Hepatocyte (in vitro differentiated cells): ENCODE results near the gene SIMC1. TPM values are rescaled to one million over a fixed set of nuclear protein-coding genes. Genes with fewer than 3 reads are reported as not detected.
"Not testable (repeated sequence)": the region's sequence is repeated elsewhere in the genome, so short reads cannot be mapped to it uniquely, and the experiment has no call there.

Source experiments
- DNase-seq: peaks from one replicate; pipeline ENCODE4 v3.0.0-alpha.2; 2016; ENCODE audit warnings: low spot score
- H2AFZ ChIP-seq: fragments of 200-600 bp; sonication (generic); 2 replicates; pipeline ENCODE4 v1.6.0; 2016; ENCODE audit warnings: antibody characterized with exemption, mild to moderate bottlenecking
- H3K27ac ChIP-seq: fragments of 200-600 bp; sonication (generic); 2 replicates; pipeline ENCODE4 v1.5.1; 2016; ENCODE audit warnings: mild to moderate bottlenecking
- H3K27me3 ChIP-seq: fragments of 200-600 bp; sonication (generic); 2 replicates; pipeline ENCODE4 v1.6.1; 2016
- H3K36me3 ChIP-seq: fragments of 200-600 bp; sonication (generic); replicated peaks from 2 replicates; pipeline ENCODE4 v1.5.1; 2016; ENCODE audit warnings: low read depth; ENCODE audit not compliant: insufficient read depth
- H3K4me1 ChIP-seq: fragments of 200-600 bp; sonication (generic); 2 replicates; pipeline ENCODE4 v1.5.1; 2016; ENCODE audit warnings: mild to moderate bottlenecking, moderate library complexity; ENCODE audit not compliant: insufficient read depth
- H3K4me2 ChIP-seq: fragments of 200-600 bp; sonication (generic); 2 replicates; pipeline ENCODE4 v1.6.0; 2016
- H3K4me3 ChIP-seq: fragments of 200-600 bp; sonication (generic); 2 replicates; pipeline ENCODE4 v1.5.1; 2016; ENCODE audit warnings: mild to moderate bottlenecking
- H3K79me2 ChIP-seq: fragments of 200-600 bp; sonication (generic); 2 replicates; pipeline ENCODE4 v1.6.0; 2017; ENCODE audit warnings: mild to moderate bottlenecking
- H3K9me2 ChIP-seq: fragments of 200-600 bp; sonication (generic); replicated peaks from 2 replicates; pipeline ENCODE4 v1.6.0; 2017; ENCODE audit warnings: mild to moderate bottlenecking; ENCODE audit not compliant: insufficient read depth
- H3K9me3 ChIP-seq: fragments of 200-600 bp; sonication (generic); 2 replicates; pipeline ENCODE4 v1.5.1; 2016; ENCODE audit warnings: low read depth, mild to moderate bottlenecking
- H4K20me1 ChIP-seq: fragments of 200-600 bp; sonication (generic); 2 replicates; pipeline ENCODE4 v1.6.0; 2016; ENCODE audit warnings: mild to moderate bottlenecking; ENCODE audit not compliant: insufficient read depth, poor library complexity, severe bottlenecking
- CTCF ChIP-seq: fragments of 200-600 bp; sonication (generic); IDR thresholded peaks from 2 replicates; pipeline ENCODE4 v1.5.1; 2016; ENCODE audit warnings: antibody characterized with exemption, mild to moderate bottlenecking; ENCODE audit not compliant: poor library complexity
- EZH2 ChIP-seq: fragments of 200-600 bp; sonication (generic); IDR thresholded peaks from 2 replicates; pipeline ENCODE4 v1.6.1; 2016; ENCODE audit warnings: antibody characterized with exemption, mild to moderate bottlenecking, borderline replicate concordance
- EZH2phosphoT487 ChIP-seq: fragments of 200-600 bp; sonication (generic); IDR thresholded peaks from one replicate; pipeline ENCODE4 v1.6.1; 2018; ENCODE audit warnings: antibody characterized with exemption, mild to moderate bottlenecking, low read depth, moderate library complexity; ENCODE audit not compliant: unreplicated experiment, severe bottlenecking
- WGBS: methylation state at CpG from one replicate; pipeline ENCODE4 v1.1.6; 2016; ENCODE audit warnings: low lambda C conversion rate; ENCODE audit errors: missing lambda C conversion rate; 5-methylcytosine and 5-hydroxymethylcytosine counted together
- polyA plus RNA-seq: library from polyadenylated mRNA; unstranded; fragments of >200 nt; fragmentation: Nextera tagmentation; extraction: Ambion mirVana; gene quantifications from 2 replicates; pipeline ENCODE4 v1.2.1, GENCODE V29; 2016
- total RNA-seq: library from RNA; depleted of rRNA; stranded (reverse); fragments of >200 nt; gene quantifications from 2 replicates; pipeline ENCODE4 v1.2.3, GENCODE V29; 2014

The SIMC1 gene
- total and polyA plus RNA-seq, 2 experiments from 2014 or later, result 34.7 to 37.6 TPM

GRCh38 chr5:176197234-176197858 is 40.9 kb upstream of the SIMC1 start:
- WGBS, result 28% methylated on average over 6 of the region's 6 CpGs

GRCh38 chr5:176198299-176198698 is 39.9 kb upstream of the SIMC1 start:
- not testable (repeated sequence) for DNase-seq, H3K79me2 ChIP-seq, H3K4me3 ChIP-seq, H3K27me3 ChIP-seq, H3K36me3 ChIP-seq, H3K27ac ChIP-seq, H4K20me1 ChIP-seq, H3K4me1 ChIP-seq, H3K4me2 ChIP-seq, H3K9me2 ChIP-seq, H2AFZ ChIP-seq, H3K9me3 ChIP-seq
- 94% methylated on average over 2 of the region's 2 CpGs for WGBS

More at GRCh38 chr5:176197234-176197858, 40.9 kb upstream of the SIMC1 start:
- not testable (repeated sequence) for H4K20me1 ChIP-seq, H3K36me3 ChIP-seq, H3K4me3 ChIP-seq, H2AFZ ChIP-seq, H3K27ac ChIP-seq, H3K4me2 ChIP-seq, H3K9me2 ChIP-seq, H3K9me3 ChIP-seq, H3K79me2 ChIP-seq, H3K4me1 ChIP-seq, DNase-seq, H3K27me3 ChIP-seq

- H4K20me1 ChIP-seq, H3K27ac ChIP-seq, H3K9me3 ChIP-seq, H3K9me2 ChIP-seq, H3K27me3 ChIP-seq, H3K4me1 ChIP-seq, H3K79me2 ChIP-seq, H3K36me3 ChIP-seq, DNase-seq: not testable (repeated sequence)
- WGBS, result 5% methylated on average over 44 of the region's 72 CpGs
- peak; percentile 56 for TF ChIP-seq EZH2
- peak overlapping the region; percentile 35 for H2AFZ ChIP-seq
- H3K4me3 ChIP-seq, result peak overlapping the region; percentile 39
- peak overlapping the region; percentile 88 for H3K4me2 ChIP-seq
These were observed 39.1 kb upstream of the SIMC1 start for GRCh38 chr5:176198991-176199733.

- not testable (repeated sequence) for H3K36me3 ChIP-seq, DNase-seq, H3K79me2 ChIP-seq, H3K4me3 ChIP-seq, H2AFZ ChIP-seq, H3K4me1 ChIP-seq, H4K20me1 ChIP-seq, H3K27me3 ChIP-seq, H3K9me3 ChIP-seq, H3K27ac ChIP-seq, H3K9me2 ChIP-seq
- WGBS, result 11% methylated on average over 5 of the region's 9 CpGs
- peak overlapping the region; percentile 88 for H3K4me2 ChIP-seq
These were observed 38.3 kb upstream of the SIMC1 start for GRCh38 chr5:176199803-176200399.

GRCh38 chr5:176201811-176202210 is 36.4 kb upstream of the SIMC1 start:
- no peak overlapping the region for H3K27ac ChIP-seq
- H3K4me2 ChIP-seq, result no peak overlapping the region
- H3K9me3 ChIP-seq, result no peaks in the 10 kb centered on the region
- H3K27me3 ChIP-seq, result no peaks in the 10 kb centered on the region
- 96% methylated on average over 8 of the region's 8 CpGs for WGBS
- no peak for DNase-seq
- no peaks in the 10 kb centered on the region for H4K20me1 ChIP-seq
- H3K79me2 ChIP-seq, result no peaks in the 10 kb centered on the region
- H3K9me2 ChIP-seq, result no peaks in the 10 kb centered on the region
- peaks cover 3% of the 10 kb centered on the region for H3K4me1 ChIP-seq
- no peaks in the 10 kb centered on the region for H3K36me3 ChIP-seq
- H3K4me3 ChIP-seq, result no peak overlapping the region
- H2AFZ ChIP-seq, result no peak overlapping the region
- TF ChIP-seq EZH2phosphoT487 (no peak), CTCF (no peak), EZH2 (no peak)
